ENCODE results near the gene S100A4. TPM values are rescaled to one million over a fixed set of nuclear protein-coding genes. Genes with fewer than 3 reads are reported as not detected.
"Not testable (repeated sequence)": the region's sequence is repeated elsewhere in the genome, so short reads cannot be mapped to it uniquely, and the experiment has no call there.

S100A4 gene
- total RNA-seq, 1 donor: 183 TPM

DNA sequence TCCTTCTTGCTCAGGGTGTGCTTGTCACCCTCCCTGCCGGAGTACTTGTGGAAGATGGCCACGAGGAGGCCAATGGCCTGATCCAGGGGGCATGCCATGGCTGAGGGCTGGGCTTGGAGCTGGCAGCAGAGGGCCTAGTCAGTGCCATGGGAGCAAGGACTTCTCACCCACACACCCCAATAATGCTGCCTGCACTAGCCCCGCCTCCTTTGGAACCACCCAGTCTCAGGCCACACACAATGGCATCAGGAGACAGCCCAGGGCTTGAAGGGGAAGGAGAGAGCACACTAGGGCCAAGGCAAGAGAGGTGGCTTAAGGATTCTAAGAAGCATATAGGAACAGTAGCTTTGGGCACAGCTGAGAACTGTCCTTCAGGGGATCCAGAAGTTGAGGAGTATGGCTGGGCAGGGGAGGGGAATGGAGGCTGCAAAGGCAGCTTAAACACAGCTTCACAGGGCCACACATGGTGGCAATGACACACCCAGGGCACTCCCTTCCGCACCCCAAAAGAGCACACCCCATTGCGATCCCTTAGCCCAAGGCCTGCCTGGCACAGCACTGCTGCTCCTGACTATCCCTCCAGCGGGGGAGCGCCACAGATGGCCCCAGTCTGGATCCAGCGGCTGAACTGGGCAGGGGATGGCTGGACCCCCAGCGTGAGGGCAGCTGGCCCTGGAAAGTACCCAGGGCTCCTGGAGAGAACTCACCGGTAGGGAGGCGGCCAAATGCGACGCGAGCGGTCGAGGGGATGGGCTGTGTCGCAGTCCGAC is 10.2 kb downstream of the S100A4 start, which contains the start of gene S100A6:
Gene S100A6, minus strand, starts transcription at position 750 of the 770 bp plus-strand sequence. Its CDS starts 652 bp downstream, at position 98.
- peak in 1 of 3 donors; percentile 31 for DNase-seq (ENCODE audit: low read depth in 2 of 3, low spot score in 2 of 3)

DNA sequence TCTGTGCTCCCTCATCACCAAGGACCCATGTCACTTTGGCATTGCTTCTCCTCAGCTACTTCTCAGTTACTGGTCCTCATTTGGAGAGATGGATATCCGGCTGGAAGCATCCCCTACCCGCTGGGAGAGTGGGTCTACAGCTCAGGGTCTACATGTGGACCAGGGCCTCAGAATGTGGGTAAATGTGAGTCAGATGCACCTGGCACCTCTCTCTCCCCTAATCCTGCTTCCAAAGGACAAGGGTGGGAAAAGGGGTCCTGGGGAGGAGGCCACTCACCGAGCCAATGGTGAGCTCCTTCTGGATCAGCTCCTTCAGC is 10.7 kb downstream of the S100A4 start:
- DNase-seq (ENCODE audit: low read depth in 2 of 3, low spot score in 2 of 3): no peak

DNA sequence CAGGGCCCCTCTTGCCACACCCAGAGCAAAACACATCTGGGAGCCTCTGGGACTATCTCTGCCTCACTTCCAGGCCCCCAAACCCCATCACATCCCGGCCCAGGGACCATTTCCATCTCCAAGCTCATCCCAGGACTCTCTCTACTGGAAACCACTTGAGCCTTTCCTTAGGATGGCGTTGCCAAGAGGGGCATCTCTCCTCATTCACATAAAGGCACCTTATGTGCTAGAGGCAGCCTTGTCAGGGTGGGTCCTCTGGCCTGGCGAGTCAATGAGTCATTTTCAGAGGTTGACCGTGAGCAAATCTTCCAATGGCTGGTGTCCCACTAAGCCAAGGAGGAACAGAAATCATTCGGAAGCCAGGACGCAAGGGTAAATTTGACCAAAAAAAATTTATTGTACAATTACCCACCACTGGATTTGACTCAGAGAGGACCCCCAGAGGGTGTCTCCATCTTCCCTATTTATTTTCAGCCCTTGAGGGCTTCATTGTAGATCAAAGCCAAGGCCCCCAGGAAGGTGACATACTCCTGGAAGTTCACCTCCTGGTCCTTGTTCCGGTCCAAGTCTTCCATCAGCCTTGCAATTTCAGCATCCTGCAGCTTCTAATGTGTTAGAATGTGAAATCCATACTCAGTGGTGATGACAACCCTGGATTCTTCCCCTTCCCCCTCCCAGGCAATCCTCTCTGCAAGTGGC is 11.2 kb downstream of the S100A4 start:
- DNase-seq (ENCODE audit: low read depth in 2 of 3, low spot score in 2 of 3): no peak

DNA sequence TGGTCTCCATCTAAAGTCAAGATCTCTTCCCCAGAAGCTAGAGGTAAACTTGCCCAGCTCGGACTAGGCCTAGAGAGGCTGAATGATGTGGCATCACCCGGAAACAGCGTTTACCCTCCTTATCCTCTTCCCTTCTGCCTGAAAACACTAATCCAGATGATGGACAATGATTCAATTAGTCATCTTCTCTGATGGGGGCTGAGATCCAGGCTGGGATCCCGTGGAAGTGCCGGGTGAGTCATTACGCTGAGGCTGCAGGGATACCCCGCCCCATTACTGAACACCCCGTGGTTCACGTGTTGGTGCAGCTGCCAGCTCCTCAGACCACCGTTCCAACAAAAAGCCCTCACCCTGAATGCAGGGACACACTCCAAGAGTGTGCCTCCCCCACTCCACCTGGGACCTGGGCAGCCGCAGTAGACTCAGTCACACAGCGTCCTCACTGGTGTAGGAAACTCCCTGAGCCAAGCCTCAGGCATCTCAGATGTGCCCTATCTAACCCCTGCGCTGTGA is 11.9 kb downstream of the S100A4 start:
- DNase-seq (ENCODE audit: low read depth in 2 of 3, low spot score in 2 of 3): no peak

DNA sequence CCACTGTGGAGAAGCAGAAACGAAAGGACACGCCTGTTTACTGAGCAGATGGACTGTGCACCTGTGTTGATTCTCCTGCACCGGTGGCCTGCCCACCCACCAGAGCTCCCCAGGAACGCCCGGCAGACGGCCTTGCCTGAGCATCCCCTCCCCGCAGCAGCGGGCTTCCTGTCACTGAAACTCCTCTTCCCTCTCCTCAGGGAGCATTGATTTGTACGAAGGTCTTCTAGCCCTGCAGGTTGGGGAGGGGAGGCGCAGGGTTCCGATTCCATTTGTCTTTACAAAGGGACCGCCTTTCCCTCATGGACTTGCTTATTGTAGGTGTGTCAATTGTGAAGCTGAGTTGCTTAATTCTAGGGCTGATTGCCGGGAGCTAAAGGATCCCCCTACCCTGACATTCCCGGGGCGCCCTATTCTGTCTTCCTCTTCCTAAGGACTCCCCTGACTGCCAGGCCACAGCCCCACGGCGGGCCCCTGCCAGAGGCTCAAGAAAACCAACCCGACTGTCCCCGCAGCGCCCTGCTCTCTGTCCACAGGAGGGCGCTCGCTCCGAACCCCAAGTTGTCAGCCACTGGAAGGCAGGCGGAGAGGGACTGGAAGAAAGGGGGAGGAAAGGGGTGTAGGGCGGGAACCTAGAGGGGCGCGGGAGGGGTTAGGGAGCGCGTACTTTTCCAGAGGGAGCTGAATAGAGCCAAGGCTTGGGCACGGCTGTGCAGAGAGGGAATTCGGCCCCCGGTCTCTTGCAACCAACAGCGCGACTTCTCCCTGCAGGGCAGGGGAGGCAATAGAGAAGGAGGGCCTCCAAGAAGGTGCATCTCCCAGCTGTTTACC is 12.6 kb downstream of the S100A4 start:
- peak; percentile 59 to 87 (median 82) for DNase-seq (ENCODE audit: low read depth in 2 of 3, low spot score in 2 of 3)

DNA sequence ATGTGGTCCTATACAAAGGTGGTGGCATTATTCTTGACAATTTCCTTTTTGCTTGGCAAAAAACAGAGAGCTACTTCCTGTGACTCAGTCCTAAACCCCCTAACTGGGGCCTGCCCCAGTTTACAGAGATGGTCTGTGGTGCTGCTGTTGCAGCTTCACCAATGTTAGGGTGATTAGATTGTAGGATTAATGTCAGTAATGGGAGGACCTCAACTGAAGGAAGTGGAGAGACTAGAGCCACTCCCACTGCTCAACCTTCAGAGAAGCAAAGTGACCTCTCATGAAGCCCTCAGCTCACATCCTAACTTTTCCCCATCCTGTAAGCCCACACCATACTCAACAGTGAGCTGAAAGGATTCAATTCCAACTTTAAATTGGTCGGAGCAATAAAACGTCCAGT is 13.4 kb downstream of the S100A4 start:
- DNase-seq (ENCODE audit: low read depth in 2 of 3, low spot score in 2 of 3): no peak

DNA sequence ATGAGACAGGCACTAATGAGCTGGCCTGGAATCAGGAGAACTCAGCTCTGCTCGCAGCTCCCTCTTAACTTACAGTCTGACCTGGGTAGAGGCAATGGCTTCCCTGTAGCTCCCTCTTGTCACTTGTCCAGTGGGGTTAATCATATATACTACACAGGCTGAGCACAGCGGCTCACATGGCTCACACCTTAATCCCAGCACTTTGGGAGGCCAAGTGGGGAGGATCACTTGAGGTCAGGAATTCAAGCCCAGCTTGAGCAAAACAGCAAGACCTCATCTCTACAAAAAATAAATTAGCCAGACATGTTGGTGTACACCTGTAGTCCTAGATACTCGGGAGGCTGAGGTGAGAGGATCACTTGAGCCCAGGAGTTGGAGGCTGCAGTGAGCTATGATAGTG is 14.0 kb downstream of the S100A4 start:
- no peak for DNase-seq (ENCODE audit: low read depth in 2 of 3, low spot score in 2 of 3)

DNA sequence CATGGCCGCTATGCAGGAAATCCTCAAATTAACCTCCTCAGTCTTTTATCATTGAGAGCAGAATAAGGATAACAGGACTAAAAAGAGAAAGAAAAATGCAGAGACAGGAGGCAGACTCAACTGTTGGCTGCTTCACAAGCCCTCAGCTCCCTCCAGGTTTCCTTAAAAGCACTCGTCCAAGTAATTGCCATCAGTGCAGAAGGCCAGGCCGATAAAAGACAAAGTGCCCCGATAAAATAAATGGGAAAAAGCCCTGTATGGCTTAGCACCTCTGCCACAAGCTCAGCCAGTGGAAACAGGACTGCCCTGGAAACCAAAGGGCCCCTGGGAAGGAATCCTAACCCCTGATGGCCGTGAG is 17.9 kb downstream of the S100A4 start:
- no peak for DNase-seq (ENCODE audit: low read depth in 2 of 3, low spot score in 2 of 3)

DNA sequence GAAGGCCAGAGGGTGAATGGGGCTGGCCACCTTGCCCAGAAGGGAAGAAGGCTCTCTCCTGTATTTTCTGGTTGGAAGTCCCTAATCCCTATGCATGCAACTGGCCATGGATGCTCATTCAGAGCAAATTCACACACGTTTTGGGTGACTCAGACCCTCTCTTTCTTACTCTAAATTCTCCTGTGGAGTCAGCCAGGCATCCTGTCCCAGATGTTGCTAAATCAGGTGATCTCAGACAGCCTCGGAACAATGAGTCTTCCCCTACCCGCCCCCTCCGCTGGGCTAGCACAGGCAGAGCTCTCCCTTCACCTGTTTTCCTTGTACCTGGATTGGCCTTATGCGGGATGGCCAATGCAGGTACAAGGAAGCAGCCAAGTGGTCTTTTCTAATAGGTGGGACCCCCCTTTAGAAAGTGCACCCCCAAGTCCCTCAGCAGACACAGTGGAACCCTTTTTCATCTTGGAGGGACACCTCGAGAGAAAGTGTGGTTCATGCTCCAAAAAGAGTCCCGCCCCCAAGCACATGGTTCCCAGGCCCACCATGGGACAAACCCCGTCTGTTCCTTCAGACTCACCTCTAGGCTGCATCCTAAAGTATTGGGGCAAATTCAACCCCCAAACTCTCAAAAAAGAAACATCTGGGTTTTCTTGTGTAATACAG is 18.5 kb downstream of the S100A4 start:
- no peak for DNase-seq (ENCODE audit: low read depth in 2 of 3, low spot score in 2 of 3)

DNA sequence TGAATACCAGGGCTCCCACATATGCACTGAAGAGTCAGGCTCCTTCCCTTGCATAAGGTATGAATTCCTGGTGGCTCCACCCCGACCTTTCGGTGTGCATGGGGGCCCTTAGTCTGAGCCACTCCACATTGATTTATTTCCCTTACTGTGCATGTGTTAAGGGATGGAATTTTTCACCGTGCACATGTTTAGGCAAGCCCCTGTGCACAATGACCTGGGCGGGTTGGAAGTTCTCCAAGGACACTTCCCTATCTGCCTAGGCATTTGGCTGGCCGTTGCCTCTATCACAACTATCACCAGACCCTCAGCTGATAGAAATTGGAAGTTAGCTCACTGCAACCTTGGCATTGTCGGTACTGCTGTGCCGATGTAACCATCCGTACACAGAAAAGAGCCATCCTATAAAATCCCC is 19.5 kb downstream of the S100A4 start:
- DNase-seq (ENCODE audit: low read depth in 2 of 3, low spot score in 2 of 3): no peak

DNA sequence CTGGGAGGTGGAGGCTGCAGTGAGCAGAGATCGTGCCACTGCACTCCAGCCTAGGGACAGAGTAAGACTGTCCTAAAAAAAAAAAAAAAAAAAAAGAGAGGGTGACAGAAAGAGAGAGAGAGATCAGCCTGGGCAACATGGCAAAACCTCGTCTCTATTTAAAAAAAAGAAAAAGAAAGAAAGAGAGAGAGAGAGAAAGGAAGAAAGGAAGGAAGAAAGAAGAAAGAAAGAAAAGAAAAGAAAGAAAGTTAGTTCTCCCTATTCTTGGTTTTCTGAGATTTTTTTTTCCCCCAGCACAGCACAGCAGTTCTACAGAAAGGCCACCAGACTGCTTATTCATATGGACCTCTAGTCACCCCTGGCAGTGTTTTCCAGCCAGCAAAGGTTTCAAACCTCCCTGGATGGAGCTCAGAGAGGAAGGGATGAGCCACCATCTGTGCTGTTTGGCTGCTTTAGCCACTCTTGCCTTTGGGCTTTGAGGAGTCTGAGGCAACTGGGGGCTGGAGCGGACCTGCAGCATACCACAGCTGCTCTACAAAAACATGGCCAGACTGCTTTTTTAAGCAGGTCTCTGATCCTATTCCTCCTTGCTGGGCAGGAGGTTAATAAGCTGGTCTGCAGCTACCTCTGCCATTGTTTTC is 20.4 kb downstream of the S100A4 start:
- DNase-seq (ENCODE audit: low read depth in 2 of 3, low spot score in 2 of 3): no peak

DNA sequence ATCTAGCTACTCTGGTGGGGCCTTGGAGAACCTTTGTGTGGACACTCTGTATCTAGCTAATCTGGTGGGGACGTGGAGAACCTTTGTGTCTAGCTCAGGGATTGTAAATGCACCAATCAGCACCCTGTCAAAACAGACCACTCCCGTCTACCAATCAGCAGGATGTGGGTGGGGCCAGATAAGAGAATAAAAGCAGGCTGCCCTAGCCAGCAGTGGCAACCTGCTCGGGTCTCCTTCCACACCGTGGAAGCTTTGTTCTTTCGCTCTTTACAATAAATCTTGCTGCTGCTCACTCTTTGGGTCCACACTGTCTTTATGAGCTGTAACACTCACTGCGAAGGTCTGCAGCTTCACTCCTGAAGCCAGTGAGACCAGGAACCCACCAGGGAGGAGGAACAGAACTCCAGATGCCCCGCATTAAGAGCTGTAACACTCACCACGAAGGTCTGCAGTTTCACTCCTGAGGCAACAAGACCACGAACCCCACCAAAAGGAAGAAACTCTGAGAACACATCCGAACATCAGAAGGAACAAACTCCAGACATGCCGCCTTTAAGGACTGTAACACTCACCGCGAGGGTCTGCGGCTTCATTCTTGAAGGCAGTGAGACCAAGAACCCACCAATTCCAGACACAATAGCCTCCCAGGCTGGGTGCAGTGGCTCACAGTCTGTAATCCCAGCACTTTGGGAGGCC is 23.1 kb downstream of the S100A4 start:
- not testable (repeated sequence) for DNase-seq (ENCODE audit: low read depth in 2 of 3, low spot score in 2 of 3)

DNA sequence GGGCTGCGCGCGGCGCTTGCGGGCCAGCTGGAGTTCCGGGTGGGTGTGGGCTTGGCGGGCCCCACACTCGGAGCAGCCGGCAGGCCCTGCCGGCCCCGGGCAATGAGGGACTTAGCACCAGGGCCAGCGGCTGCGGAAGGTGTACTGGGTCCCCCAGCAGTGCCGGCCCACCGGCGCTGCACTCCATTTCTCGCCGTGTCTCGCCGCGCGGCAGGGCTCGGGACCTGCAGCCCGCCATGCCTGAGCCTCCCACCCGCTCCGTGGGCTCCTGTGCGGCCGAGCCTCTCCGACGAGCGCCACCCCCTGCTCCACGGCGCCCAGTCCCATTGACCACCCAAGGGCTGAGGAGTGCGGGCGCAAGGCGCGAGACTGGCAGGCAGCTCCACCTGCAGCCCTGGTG is 23.8 kb downstream of the S100A4 start:
- not testable (repeated sequence) for DNase-seq (ENCODE audit: low read depth in 2 of 3, low spot score in 2 of 3)

DNA sequence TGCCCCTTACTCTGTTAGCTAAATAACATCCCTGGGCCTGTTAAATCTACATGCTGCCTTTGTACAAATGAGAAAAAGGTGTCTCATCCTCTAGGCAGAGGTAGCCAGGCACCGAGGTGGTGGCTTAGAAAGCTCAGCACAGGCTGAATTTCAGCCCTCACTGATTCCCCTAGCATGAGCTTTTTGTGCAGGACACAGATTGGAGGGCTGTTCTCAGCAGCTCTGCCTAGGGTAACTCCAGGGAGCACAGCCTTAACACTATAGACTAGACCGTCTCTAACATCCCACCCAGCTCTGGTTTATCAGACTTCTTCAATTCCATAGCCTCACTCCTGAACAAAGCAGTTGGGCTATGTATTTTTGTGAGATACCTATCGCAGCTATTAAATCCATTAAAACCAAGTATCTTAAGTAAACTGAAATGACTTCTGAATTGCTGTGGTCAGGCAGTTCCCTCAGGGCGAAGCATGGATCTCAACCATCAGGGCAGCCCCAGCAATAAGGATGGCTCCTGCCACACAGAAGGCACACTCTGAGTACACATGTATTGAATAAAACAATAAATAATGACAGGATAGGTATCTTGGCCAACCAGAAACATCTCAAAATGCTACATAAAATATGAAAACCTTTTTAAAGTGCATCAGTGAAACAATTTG is 24.7 kb downstream of the S100A4 start:
- no peak for DNase-seq (ENCODE audit: low read depth in 2 of 3, low spot score in 2 of 3)

DNA sequence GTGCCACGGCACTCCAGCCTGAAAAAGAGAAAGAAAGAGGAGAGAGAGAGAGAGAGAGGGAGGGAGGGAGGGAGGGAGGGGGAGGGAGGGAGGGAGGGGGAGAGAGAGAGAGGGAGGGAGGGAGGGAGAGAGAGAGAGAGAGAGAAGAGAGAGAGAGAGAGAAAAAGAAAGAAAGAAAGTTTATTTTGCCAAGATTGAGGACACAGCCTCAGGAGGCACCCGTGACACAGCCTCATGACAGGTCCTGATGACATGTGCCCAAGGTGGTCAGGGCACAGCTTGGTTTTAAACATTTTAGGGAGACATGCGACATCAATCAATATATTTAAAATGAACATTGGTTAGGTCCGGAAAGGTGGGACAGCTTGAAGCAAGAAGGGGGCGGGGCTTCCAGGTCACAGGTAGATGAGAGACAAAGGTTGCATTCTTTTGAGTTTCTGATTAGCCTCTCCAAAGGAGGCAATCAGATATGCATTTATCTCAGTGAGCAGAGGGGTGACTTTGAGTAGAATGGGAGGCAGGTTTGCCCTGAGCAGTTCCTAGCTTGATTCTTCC is 25.4 kb downstream of the S100A4 start:
- not testable (repeated sequence) for DNase-seq (ENCODE audit: low read depth in 2 of 3, low spot score in 2 of 3)

DNA sequence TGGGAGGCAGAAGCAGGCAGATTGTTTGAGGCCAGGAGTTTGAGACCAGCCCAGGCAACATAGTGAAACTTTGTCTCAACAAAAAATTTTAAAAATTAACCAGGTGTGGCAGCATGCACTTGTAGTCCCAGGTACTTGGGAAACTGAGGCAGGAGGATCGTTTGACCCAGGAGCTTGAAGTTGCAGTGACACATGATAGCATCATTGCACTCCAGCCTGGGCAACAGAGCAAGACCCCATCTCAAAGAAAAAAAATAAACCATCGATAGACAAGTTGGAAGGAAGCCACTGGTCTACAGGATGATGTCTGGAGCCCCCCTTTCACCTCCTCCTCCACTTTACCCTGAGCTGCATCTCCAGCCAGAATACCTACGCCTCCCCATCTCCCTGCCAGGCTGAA is 26.4 kb downstream of the S100A4 start:
- DNase-seq (ENCODE audit: low read depth in 2 of 3, low spot score in 2 of 3): no peak

DNA sequence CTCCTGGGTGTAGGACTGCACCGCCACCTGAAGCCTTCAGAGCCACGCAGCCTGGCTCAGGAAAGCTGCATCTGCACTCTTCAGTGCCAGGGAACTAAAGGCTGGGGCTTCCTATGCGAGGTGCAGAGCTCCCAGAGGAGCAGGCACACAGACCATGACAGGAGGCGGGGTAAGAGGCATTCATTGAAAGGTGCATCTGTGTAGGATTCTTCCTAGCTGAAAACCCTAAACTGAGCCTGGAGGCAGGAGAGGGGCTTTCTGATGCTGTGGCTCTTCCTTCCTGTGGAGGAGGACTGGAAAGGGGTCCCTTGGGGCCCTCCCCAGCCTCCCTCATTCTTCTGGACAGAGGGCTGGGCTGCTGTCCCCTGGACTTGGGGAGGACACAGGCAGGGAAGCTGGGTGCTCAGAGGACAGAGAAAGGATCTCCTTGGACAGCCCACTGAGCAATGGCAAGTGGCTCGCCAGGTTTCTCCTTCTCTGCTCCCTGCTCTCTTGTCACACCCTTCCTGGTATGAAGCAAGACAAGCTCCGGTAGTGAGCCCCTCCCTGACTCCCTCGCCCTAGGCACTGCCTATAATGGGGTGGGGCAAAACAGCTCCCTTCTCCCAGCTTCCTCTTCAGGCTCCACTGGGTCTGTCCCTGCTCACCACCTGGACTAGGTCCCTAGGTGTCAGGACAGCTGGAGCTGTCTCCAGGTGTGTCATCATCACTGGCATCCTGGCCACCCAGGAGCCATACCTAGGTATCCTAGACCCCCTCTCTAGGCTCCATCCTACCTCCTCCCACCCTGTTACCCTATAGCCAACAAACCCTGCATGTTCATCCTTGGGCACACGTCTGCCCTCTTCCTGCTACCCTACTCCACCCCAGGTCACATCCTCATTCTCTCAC is 29.9 kb downstream of the S100A4 start:
- DNase-seq (ENCODE audit: low read depth in 2 of 3, low spot score in 2 of 3): no peak

DNA sequence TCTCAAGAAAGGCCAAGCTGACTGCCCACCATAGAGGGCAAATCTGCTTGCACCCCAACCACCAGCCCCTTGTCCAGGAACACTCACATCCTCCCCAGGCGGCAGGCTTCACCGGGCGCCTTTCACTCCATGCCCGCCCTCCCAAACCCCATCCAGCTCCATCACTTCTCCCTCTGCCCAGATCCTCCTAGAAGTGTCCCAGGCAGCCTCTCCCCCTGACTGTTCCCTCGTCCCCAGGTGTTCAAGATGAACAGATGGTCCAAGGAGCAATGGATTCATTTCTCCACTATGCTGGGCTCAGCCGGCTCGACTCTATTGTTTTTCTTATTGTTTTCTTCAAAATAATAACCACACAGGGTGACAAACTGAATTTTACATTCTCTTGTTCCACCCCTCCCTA is 31.9 kb downstream of the S100A4 start:
- no peak for DNase-seq (ENCODE audit: low read depth in 2 of 3, low spot score in 2 of 3)

Data from hematopoietic multipotent progenitor cell (in vitro differentiated cells).